GM19455 (cell line): ENCODE measurements around the gene OTOS.

ENCODE experiments used
- ATAC-seq: cut with Tn5 transposase; IDR thresholded peaks from one replicate; pipeline ENCODE4 v1.9.1; 2021; ENCODE audit not compliant: unreplicated experiment

OTOS gene

GRCh38 chr2:240123821-240124650 lies 16.4 kb downstream of the OTOS start:
- ATAC-seq, result no peak

- ATAC-seq, result no peak
These were observed 18.8 kb downstream of the OTOS start for GRCh38 chr2:240121675-240122074.

GRCh38 chr2:240121190-240121589 lies 19.3 kb downstream of the OTOS start:
- no peak for ATAC-seq

GRCh38 chr2:240114233-240114632 lies 26.2 kb downstream of the OTOS start:
- ATAC-seq, result no peak

- ATAC-seq, result no peak
These were observed 27.4 kb downstream of the OTOS start for GRCh38 chr2:240112914-240113690.

GRCh38 chr2:240111253-240111652 lies 29.2 kb downstream of the OTOS start:
- no peak for ATAC-seq

GRCh38 chr2:240109386-240109785 lies 31.1 kb downstream of the OTOS start:
- no peak for ATAC-seq

GRCh38 chr2:240107477-240107796 lies 33.0 kb downstream of the OTOS start:
- ATAC-seq, result no peak

GRCh38 chr2:240106765-240107476 lies 33.5 kb downstream of the OTOS start:
- no peak for ATAC-seq

GRCh38 chr2:240105982-240106381 lies 34.5 kb downstream of the OTOS start:
- ATAC-seq, result no peak

GRCh38 chr2:240103136-240103535 lies 37.3 kb downstream of the OTOS start:
- no peak for ATAC-seq

GRCh38 chr2:240098349-240098748 lies 42.1 kb downstream of the OTOS start:
- no peak for ATAC-seq

GRCh38 chr2:240095556-240096523 lies 44.6 kb downstream of the OTOS start:
- no peak for ATAC-seq

- ATAC-seq, result no peak
These were observed 51.2 kb downstream of the OTOS start for GRCh38 chr2:240089306-240089705.
